Medulla oblongata (tissue), 1 donor: ENCODE measurements around the gene NASP.

Source experiments
- DNase-seq: peaks from one replicate; pipeline ENCODE4 v3.0.0-alpha.2; 2015; ENCODE audit errors: extremely low spot score

The NASP gene

DNA sequence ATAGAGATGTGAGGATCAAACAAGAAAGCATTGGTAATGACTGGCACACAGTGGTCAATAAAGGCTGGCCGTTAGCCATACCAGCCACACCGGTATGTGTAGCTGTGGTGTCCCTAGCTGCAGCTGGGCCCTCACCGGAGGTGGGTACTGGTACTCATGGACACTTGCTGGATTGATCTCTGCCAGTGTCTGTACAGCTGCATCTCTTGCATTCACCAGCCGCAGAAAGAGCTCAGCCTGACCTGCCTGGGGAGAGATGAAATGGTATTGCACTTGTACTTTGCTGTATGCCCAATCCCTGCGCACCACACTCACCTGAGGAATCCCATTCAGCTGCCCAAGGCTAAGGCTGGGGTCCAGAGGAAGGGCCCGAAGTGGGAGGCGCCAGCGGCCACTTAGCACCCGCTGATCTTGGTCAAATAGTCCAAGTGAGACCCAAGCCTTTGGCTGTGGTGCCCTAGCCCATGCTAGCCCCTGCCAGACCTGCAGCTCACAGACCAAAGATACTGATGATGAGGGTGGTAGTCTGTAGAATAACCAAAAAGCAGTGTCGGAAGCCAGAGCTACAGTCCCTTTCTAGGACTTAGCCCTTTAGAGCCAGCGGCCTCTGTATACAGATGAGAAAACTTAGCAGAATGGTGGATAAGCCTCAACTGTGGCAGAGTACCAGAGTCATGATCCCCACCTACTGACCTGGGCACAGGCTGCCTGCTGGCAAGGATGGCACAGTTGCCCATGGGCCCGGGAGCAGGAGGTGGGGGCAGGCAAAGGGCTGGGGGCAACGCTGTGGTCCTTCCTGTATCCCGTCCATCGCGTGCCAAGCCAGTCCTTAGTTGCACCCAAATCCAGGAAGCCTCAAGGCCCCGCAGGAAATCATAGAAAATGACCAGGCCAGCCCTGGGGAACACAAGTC is 37.0 kb downstream of the NASP start:
- no peak for DNase-seq

DNA sequence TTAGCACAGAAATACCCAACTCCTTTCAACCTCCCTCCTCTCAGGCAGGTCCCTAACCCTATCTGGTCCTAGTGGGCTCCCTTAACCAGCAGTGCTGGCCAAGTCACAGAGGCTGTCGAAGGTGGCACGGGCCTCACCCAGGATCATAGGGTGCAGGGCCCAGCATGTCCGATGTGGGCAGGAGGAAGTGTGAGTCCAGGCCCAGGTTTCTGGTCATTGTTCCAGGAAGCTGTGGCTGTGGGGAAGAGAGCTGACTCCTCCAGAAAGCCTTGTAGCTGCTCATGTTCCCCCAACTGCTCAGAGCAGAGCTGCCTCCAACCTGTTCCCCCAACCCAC is 37.6 kb downstream of the NASP start:
- no peak for DNase-seq

GRCh38 chr1:45621895-45622523 is 38.2 kb downstream of the NASP start:
- DNase-seq = no peak

GRCh38 chr1:45622524-45623394 is 38.9 kb downstream of the NASP start:
- DNase-seq = no peak

- DNase-seq = no peak
Observed at GRCh38 chr1:45623972-45624371, 40.1 kb downstream of the NASP start, which contains the start of gene CCDC17. CCDC17 (minus strand) TSS chr1:45624054; CDS start chr1:45623909, 145 bp downstream.

DNA sequence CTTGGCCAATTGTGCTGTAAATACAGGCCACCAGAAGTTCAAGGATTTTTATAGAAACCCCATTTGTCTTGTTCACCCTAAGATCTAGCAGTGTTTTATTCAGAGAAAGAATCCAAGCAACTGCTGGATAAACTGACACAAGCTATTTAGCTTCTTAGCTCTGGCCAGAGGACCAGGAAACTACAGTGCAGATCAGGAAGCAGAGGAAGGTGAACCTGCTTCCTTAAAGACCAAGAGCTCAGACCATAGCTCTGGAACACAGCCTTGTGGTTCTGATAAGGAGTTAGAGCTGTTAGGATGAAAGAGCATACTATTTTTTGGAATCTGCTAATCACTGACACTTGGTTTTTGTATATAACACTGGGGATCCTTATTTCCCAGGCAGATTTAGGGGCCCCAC is 45.2 kb downstream of the NASP start:
- DNase-seq = no peak

- DNase-seq = no peak
Observed at GRCh38 chr1:45630429-45630828, 46.6 kb downstream of the NASP start.

DNA sequence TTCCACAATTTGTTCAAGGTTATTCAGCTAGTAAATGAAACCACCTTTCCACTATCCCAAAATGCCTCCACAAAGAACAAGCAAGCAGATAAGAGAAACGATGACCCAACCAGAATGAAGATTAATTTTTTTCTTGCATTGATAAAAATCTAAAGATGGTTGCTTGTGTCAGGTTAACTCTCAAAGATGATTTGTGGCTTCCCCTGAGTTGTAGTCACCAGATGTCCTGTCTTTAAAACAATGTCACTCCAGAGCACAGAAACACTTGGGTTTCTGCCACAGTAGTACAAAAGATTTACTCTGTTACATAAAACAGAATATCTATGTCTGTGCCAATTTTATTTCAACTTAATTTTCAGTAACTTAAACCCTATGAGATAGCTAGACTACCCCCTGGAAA is 51.4 kb downstream of the NASP start:
- DNase-seq = peak; percentile 40

DNA sequence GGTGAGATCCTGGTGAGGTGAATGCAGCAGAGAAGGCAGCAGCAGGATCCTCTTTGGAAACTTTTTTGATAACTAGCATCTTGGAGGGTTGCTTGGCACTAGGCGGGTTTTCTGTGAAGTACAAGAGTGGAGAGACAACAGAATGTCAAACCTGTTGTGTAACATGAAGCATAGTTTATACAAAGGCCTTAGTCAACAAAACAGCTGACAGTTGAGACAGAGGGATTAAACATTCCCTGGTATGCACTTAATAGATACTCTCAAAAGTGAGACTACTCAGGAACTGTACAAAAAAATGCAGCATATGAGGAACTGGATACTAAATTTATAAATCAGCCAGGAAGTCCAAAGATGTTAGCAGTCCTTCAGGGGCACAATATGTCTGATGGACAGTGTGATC is 56.5 kb downstream of the NASP start:
- no peak for DNase-seq

- DNase-seq = no peak
Observed at GRCh38 chr1:45643321-45643720, 59.5 kb downstream of the NASP start.

GRCh38 chr1:45643978-45644377 is 60.1 kb downstream of the NASP start:
- DNase-seq = peak; percentile 37

DNA sequence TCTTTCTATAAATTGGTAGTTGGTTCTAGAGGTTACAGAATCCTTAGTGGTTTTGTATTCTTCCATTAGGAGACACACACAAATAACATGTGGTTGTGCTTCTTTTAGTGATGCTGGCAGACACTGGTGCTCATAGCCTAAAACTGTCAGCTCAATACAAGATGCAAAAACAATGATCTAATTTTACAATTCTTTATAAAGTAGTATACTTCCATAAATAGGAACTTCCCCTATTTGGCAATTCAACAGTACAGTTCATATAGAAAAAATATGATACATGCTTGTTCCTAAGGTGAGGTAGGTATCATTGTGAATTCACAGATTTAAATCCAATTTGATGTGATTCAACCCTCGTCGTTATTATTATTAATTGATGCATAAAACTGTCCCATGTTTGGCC is 60.8 kb downstream of the NASP start:
- DNase-seq = no peak

GRCh38 chr1:45647248-45648021 is 63.6 kb downstream of the NASP start:
- DNase-seq = peak; percentile 43

DNA sequence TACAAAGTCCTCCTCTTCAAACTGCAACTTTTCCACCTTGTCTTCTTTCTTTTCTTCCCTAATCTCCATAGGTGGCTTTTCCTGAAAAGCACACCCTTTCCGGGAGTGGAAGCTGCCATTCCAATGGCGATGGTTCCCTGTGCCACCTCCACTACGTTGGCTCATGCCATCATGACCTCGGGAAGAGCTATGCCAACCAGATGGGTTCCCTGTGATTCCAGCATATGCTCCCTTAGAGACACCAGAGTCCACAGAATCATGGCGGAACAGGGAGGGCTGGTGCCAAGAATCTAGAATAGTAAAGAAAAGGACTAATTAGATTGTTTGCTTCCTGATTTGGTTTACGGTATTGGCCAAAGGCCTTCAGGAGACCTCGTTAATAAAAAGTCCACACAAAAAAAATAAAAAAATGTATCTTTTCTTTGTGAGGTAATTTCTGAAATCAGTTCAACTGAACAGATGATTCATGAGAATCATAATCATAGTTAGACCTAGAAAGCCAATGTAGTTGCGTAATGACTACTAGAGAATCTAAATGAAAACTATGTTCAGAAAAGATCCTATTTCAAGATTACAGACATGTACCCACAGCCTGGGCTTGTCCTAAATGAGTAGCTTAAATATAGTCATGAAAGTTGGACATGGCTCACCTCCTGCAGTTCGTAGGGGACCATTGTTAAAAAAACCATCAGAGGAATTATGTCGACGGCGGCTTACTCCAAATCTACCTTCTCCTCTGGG is 70.9 kb downstream of the NASP start:
- DNase-seq = no peak

DNA sequence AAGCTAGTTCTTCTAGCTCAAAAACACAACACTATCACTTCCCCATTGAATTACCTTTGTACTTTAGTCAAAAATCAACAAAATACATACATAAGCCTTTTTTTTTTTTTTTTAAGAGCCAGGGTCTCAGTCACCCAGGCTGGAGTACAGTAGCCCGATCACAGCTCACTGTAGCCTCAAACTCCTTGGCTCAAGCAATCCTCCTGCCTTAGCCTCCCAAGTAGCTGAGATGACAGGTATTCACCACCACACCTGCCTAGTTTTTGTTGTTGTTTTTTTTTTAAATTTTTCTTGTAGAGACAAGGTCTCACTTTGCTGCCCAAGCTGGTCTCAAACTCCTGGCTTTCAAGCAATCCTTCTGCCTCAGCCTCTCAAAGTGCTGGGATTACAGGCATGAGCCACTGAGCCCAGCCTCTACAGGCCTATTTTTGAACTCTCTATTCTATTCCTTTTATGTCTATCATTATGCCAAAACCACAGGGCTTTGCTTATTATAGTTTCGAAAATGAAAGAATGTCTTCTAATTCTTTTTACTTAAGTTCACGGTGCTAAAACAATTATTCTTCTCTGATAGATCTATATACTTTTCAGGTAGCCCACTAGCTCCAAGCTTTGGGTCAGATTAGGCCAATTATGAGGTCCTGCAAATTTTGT is 72.9 kb downstream of the NASP start:
- DNase-seq = no peak

DNA sequence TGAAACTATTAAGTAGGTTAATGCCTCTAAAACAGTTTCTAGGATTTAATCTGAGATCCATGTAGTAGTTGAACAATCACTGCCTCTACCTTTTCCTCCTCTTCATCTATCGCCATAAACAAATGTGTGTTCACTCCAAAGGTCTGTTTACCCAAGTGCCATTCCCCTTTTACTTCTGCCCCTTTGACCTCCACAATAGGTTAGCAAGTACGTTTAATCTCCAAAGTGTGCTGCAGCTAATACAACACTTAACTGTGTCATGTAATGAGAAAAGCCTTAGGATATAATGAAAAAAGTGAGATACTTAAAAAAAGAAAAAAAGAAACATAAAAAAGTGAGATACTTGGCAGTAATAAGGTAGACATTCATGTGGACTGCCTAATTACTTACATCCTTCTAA is 74.3 kb downstream of the NASP start:
- no peak for DNase-seq

- DNase-seq = no peak
Observed at GRCh38 chr1:45659222-45659621, 75.4 kb downstream of the NASP start.

DNA sequence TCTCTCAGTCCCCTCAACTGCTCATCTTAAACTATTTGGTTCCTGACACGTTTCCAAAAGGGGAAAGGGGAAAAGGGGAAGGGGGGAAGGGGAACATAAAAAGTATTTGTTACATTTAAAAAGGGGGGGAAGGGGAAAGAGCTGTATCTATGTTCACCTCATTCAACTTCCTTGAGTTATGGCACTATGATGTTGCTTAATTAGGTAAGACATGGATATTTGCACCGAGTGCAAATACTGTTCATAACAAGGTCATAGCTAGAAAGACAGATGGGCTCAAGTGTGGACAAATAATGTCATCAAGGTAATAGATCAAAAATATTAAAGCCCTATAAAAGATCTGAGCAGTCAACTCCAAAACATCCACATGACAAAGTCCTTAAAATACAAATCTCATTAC is 76.5 kb downstream of the NASP start:
- DNase-seq = no peak

DNA sequence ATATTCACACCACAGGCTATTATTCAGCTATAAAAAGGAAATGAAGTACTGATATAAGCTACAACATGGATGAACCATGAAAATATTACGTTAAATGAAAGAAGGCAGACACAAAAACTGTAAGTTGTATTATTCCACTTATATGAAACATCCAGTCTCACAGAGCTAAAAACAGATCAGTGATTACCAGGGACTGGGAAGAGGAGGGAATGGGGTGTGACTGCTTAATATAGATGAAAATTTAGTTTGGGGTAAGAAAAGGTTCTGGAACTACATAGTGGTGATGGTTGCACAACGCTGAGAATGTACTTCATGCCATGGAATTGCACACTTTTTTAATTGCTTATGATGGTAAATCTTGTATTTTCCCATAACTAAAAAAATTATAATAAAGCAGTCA is 83.0 kb downstream of the NASP start:
- DNase-seq = no peak
